ENCODE results near the gene HOXD4.

HOXD4 gene

GRCh38 chr2:176160251-176160985, 9.1 kb downstream of the HOXD4 start:
- TF ChIP-seq ZNF8 (CRISPR knock-in tag; IDR thresholded peaks at IDR 0.05) (no peak), TSHZ2 (CRISPR knock-in tag; IDR thresholded peaks at IDR 0.05) (no peak), ZNF70 (CRISPR knock-in tag; IDR thresholded peaks at IDR 0.05) (no peak), BACH2 (CRISPR knock-in tag; IDR thresholded peaks at IDR 0.05; ENCODE audit: borderline replicate concordance) (no peak), POU6F1 (CRISPR knock-in tag; IDR thresholded peaks at IDR 0.05; ENCODE audit: borderline replicate concordance, low read depth) (no peak), ARNTL (CRISPR knock-in tag; IDR thresholded peaks at IDR 0.05; ENCODE audit: borderline replicate concordance, low read depth) (no peak), PATZ1 (CRISPR knock-in tag; IDR thresholded peaks at IDR 0.05; ENCODE audit: borderline replicate concordance) (no peak), ZFP3 (CRISPR knock-in tag; IDR thresholded peaks at IDR 0.05) (no peak), ZC3H10 (CRISPR knock-in tag; IDR thresholded peaks at IDR 0.05) (no peak), GLIS3 (CRISPR knock-in tag; IDR thresholded peaks at IDR 0.05) (no peak), ISL1 (CRISPR knock-in tag; IDR thresholded peaks at IDR 0.05) (no peak), TOX (CRISPR knock-in tag; IDR thresholded peaks at IDR 0.05; ENCODE audit: borderline replicate concordance) (no peak), SNAI2 (CRISPR knock-in tag; IDR thresholded peaks at IDR 0.05) (no peak), TCF4 (CRISPR knock-in tag; IDR thresholded peaks at IDR 0.05; ENCODE audit: borderline replicate concordance) (no peak), CSDC2 (CRISPR knock-in tag; IDR thresholded peaks at IDR 0.05) (no peak), PPARA (CRISPR knock-in tag; IDR thresholded peaks at IDR 0.05; ENCODE audit: borderline replicate concordance) (no peak)
- ATAC-seq: no peak

- no peak for ATAC-seq
- TF ChIP-seq TOX (CRISPR knock-in tag; IDR thresholded peaks at IDR 0.05; ENCODE audit: borderline replicate concordance) (no peak), CSDC2 (CRISPR knock-in tag; IDR thresholded peaks at IDR 0.05) (no peak), OSR1 (CRISPR knock-in tag; IDR thresholded peaks at IDR 0.05) (no peak), TSHZ2 (CRISPR knock-in tag; IDR thresholded peaks at IDR 0.05) (no peak), BACH2 (CRISPR knock-in tag; IDR thresholded peaks at IDR 0.05; ENCODE audit: borderline replicate concordance) (no peak)
Observed at GRCh38 chr2:176160986-176161824, 9.9 kb downstream of the HOXD4 start.

Data from SK-N-SH treated with all-trans-retinoic acid at 6 μM for 48 hours (cell line).